ENCODE measurements around the gene KLHL26.

The KLHL26 gene

GRCh38 chr19:18588611-18589379 is 48.0 kb upstream of the KLHL26 start, which contains the start of gene REX1BD:
TSS of gene REX1BD (plus strand) at chr19:18588798. CDS start at chr19:18588802, 4 bp downstream.
- Histone ChIP-seq H3K9me2 (replicated peaks; ENCODE audit: insufficient read depth, low read length) (no peaks in the 10 kb centered on the region), H2AFZ (ENCODE audit: low read length) (peak within 1 kb of the TSS; percentile 92), H4K20me1 (ENCODE audit: insufficient read depth, low read length) (no peaks in the 10 kb centered on the region), H3K4me3 (ENCODE audit: low read length) (peak within 1 kb of the TSS; percentile 98), H3F3A (ENCODE audit: insufficient read depth, low read length) (peaks cover 17% of the 10 kb centered on the region), H3K36me3 (replicated peaks; ENCODE audit: insufficient read depth, low read length) (0 out of 2 replicates have a peak, but pooled peaks cover 7% of the 10 kb centered on the region), H3K9me3 (replicated peaks; ENCODE audit: insufficient read depth, low read length) (no peaks in the 10 kb centered on the region), H3K79me2 (ENCODE audit: low read length) (peaks cover 16% of the 10 kb centered on the region), H3K27me3 (replicated peaks; ENCODE audit: insufficient read depth, low read length) (peaks cover 5% of the 10 kb centered on the region), H3K4me2 (ENCODE audit: low read depth, low read length) (peak within 1 kb of the TSS; percentile 99), H3K4me1 (ENCODE audit: low read length) (peaks cover 10% of the 10 kb centered on the region), H3K27ac (ENCODE audit: low read length) (peak within 1 kb of the TSS; percentile 92), H3K9ac (ENCODE audit: low read length) (peak within 1 kb of the TSS; percentile 95)
- TF ChIP-seq EZH2 (optimal IDR thresholded peaks at IDR 0.05; ENCODE audit: low read depth, low read length) (no peak), CTCF (IDR thresholded peaks at IDR 0.05; ENCODE audit: low read length) (peak; percentile 87), EZH2phosphoT487 (IDR thresholded peaks at IDR 0.05; ENCODE audit: low read length) (no peak)
- peak; percentile 88 for DNase-seq

- Histone ChIP-seq H3K4me3 (ENCODE audit: low read length) (peak overlapping the region; percentile 98), H4K20me1 (ENCODE audit: insufficient read depth, low read length) (no peaks in the 10 kb centered on the region), H3F3A (ENCODE audit: insufficient read depth, low read length) (peaks cover 20% of the 10 kb centered on the region), H3K9ac (ENCODE audit: low read length) (peak overlapping the region; percentile 95), H3K4me2 (ENCODE audit: low read depth, low read length) (peak overlapping the region; percentile 99), H3K9me3 (replicated peaks; ENCODE audit: insufficient read depth, low read length) (no peaks in the 10 kb centered on the region), H3K9me2 (replicated peaks; ENCODE audit: insufficient read depth, low read length) (no peaks in the 10 kb centered on the region), H3K27me3 (replicated peaks; ENCODE audit: insufficient read depth, low read length) (no peaks in the 10 kb centered on the region), H3K4me1 (ENCODE audit: low read length) (peaks cover 10% of the 10 kb centered on the region), H3K79me2 (ENCODE audit: low read length) (peaks cover 16% of the 10 kb centered on the region), H3K27ac (ENCODE audit: low read length) (peak overlapping the region; percentile 92), H3K36me3 (replicated peaks; ENCODE audit: insufficient read depth, low read length) (0 out of 2 replicates have a peak, but pooled peaks cover 7% of the 10 kb centered on the region), H2AFZ (ENCODE audit: low read length) (peak overlapping the region; percentile 92)
- peak; percentile 76 for DNase-seq
- TF ChIP-seq EZH2 (optimal IDR thresholded peaks at IDR 0.05; ENCODE audit: low read depth, low read length) (no peak), CTCF (IDR thresholded peaks at IDR 0.05; ENCODE audit: low read length) (peak; percentile 17; the same call in 1 of the 2 replicates)
Observed at GRCh38 chr19:18589380-18590272, 47.2 kb upstream of the KLHL26 start.

GRCh38 chr19:18590273-18591272 is 46.3 kb upstream of the KLHL26 start:
- 0 out of 2 replicates have a peak, but pooled peaks cover 7% of the 10 kb centered on the region for H3K36me3 ChIP-seq (replicated peaks; ENCODE audit: insufficient read depth, low read length)
- H4K20me1 ChIP-seq (ENCODE audit: insufficient read depth, low read length), result no peaks in the 10 kb centered on the region
- no peak for DNase-seq
- peaks cover 10% of the 10 kb centered on the region for H3K4me1 ChIP-seq (ENCODE audit: low read length)
- H3K4me3 ChIP-seq (ENCODE audit: low read length), result no peak overlapping the region
- H3K79me2 ChIP-seq (ENCODE audit: low read length), result peaks cover 16% of the 10 kb centered on the region
- H3K4me2 ChIP-seq (ENCODE audit: low read depth, low read length), result no peak overlapping the region
- no peak overlapping the region for H2AFZ ChIP-seq (ENCODE audit: low read length)
- no peak overlapping the region for H3K9ac ChIP-seq (ENCODE audit: low read length)
- no peaks in the 10 kb centered on the region for H3K9me2 ChIP-seq (replicated peaks; ENCODE audit: insufficient read depth, low read length)
- TF ChIP-seq EZH2 (optimal IDR thresholded peaks at IDR 0.05; ENCODE audit: low read depth, low read length) (no peak), CTCF (IDR thresholded peaks at IDR 0.05; ENCODE audit: low read length) (no peak), EZH2phosphoT487 (IDR thresholded peaks at IDR 0.05; ENCODE audit: low read length) (no peak)
- H3K27ac ChIP-seq (ENCODE audit: low read length), result no peak overlapping the region
- peaks cover 6% of the 10 kb centered on the region; the same call in 1 of the 2 replicates for H3K27me3 ChIP-seq (replicated peaks; ENCODE audit: insufficient read depth, low read length)
- H3K9me3 ChIP-seq (replicated peaks; ENCODE audit: insufficient read depth, low read length), result no peaks in the 10 kb centered on the region
- peaks cover 20% of the 10 kb centered on the region for H3F3A ChIP-seq (ENCODE audit: insufficient read depth, low read length)

Measured in MM.1S (cell line).